HEK293T (cell line): Measurements from ENCODE around the gene TTC13.

Experiments
- CTBP1 ChIP-seq: fragments of 450-650 bp; IDR thresholded peaks from 2 replicates; pipeline ENCODE4 v1.6.1; 2016; ENCODE audit warnings: borderline replicate concordance
- FOXA1 ChIP-seq: fragments of 450-650 bp; IDR thresholded peaks from 2 replicates; pipeline ENCODE4 v1.6.1; 2016; ENCODE audit warnings: mild to moderate bottlenecking
- FOXM1 ChIP-seq: fragments of 450-650 bp; IDR thresholded peaks from 2 replicates; pipeline ENCODE4 v1.6.1; 2017; ENCODE audit warnings: mild to moderate bottlenecking, borderline replicate concordance
- SP1 ChIP-seq: fragments of 450-650 bp; IDR thresholded peaks from 2 replicates; pipeline ENCODE4 v1.6.1; 2017
- SUZ12 ChIP-seq: fragments of 450-650 bp; IDR thresholded peaks from 2 replicates; pipeline ENCODE4 v1.6.1; 2016; ENCODE audit warnings: mild to moderate bottlenecking
- ZNF384 ChIP-seq: fragments of 450-650 bp; IDR thresholded peaks from 2 replicates; pipeline ENCODE4 v1.6.1; 2016

DNA sequence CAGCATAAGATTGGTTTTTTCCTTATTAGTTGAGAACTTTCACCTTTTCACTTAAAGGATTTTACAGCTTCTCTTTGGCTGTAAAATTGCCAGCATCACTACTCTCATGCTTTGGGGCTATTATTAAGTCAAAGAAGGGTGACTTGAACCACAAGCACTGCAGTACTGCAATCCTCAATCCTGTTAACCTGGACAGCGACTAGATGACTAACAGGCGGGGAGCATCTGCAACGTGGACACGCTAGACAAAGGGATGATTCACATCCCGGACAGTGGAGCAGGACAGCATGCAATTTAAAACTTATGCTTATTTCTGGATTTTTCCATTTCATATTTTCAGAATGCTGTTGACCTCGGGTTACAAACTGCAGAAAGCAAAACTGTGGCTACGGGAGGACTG lies 8.3 kb upstream of the TTC13 start:
- TF ChIP-seq CTBP1 (no peak), FOXA1 (no peak), FOXM1 (no peak), ZNF384 (no peak), SUZ12 (no peak), SP1 (no peak)
